ENCODE results near the gene MUC2. TPM values are rescaled to one million over a fixed set of nuclear protein-coding genes. Genes with fewer than 3 reads are reported as not detected.

The MUC2 gene
- polyA plus RNA-seq, result 100 to 1,000 TPM in 1 of 4 donors, 10 to 100 TPM in 1, 1 to 10 TPM in 2; 3.0 to 239 (median 30.8) TPM
- long read RNA-seq, donor 1, partial matches to known transcripts, result 206 of 240 reads
- long read RNA-seq, donor 1, other reads (novel, unspliced or antisense), result 34 of 240 reads
- long read RNA-seq, donor 2, result 0 reads
- long read RNA-seq, donor 3, partial matches to known transcripts, result 15 of 15 reads
- long read RNA-seq, donor 3, other reads (novel, unspliced or antisense), result 0 of 15 reads
- long read RNA-seq, donor 4, result 0 reads
- long read RNA-seq, donor 5, partial matches to known transcripts, result 5 of 5 reads
- long read RNA-seq, donor 5, other reads (novel, unspliced or antisense), result 0 of 5 reads
- long read RNA-seq, donor 6, partial matches to known transcripts, result 5 of 5 reads
- long read RNA-seq, donor 6, other reads (novel, unspliced or antisense), result 0 of 5 reads
- long read RNA-seq, donor 7, result 0 reads
- long read RNA-seq, donor 8, result 0 reads
- long read RNA-seq, donor 9, result 0 reads
- long read RNA-seq, donor 10, partial matches to known transcripts, result 43 of 43 reads
- long read RNA-seq, donor 10, other reads (novel, unspliced or antisense), result 0 of 43 reads

- FAIRE-seq (no peak), DNase-seq (peak; percentile 50 to 53)
- H3K27ac ChIP-seq (ENCODE audit: low read depth in 1 of 3, low read length in 2 of 3), result peak within 1 kb of the TSS in 1 of 3 donors; percentile 18
- H3K4me1 ChIP-seq (ENCODE audit: control insufficient read depth in 3 of 3, insufficient read depth in 2 of 3, low read depth in 1 of 3, low read length in 2 of 3), result peaks cover 0 to 21% (median 3%) of the 10 kb centered on the region in 3 donors
- H3K27me3 ChIP-seq (ENCODE audit: control insufficient read depth in 3 of 3, insufficient read depth in 3 of 3, low read length in 3 of 3), result no peaks in the 10 kb centered on the region
- H3K36me3 ChIP-seq (ENCODE audit: control insufficient read depth in 3 of 3, insufficient read depth in 2 of 3, low read depth in 1 of 3, low read length in 3 of 3), result peaks cover 0 to 4% (median 0%) of the 10 kb centered on the region in 3 donors
- 71 to 75% (median 71%) methylated on average over 27 to 32 of the region's 32 CpGs for WGBS, 3 donors
- H3K9me3 ChIP-seq (ENCODE audit: control insufficient read depth in 2 of 2, insufficient read depth in 1 of 2, low read depth in 1 of 2, low read length in 1 of 2), result no peaks in the 10 kb centered on the region
- H3K4me3 ChIP-seq (ENCODE audit: low read depth in 1 of 3, low read length in 3 of 3), result peak within 1 kb of the TSS in 2 of 3 donors; percentile 24 to 32
Measured at GRCh38 chr11:1074244-1075221, at the start of gene MUC2. TSS of gene MUC2 (plus strand) at chr11:1074874.

GRCh38 chr11:1025410-1026162 is 49.1 kb upstream of the MUC2 start:
- DNase-seq, result no peak

GRCh38 chr11:1026163-1026450 is 48.6 kb upstream of the MUC2 start:
- H3K4me1 ChIP-seq (ENCODE audit: control insufficient read depth in 3 of 3, insufficient read depth in 2 of 3, low read depth in 1 of 3, low read length in 2 of 3), result no peaks in the 10 kb centered on the region
- no peak for FAIRE-seq
- H3K27ac ChIP-seq (ENCODE audit: low read depth in 1 of 3, low read length in 2 of 3), result no peak overlapping the region
- peaks cover 0 to 7% (median 0%) of the 10 kb centered on the region in 3 donors for H3K36me3 ChIP-seq (ENCODE audit: control insufficient read depth in 3 of 3, insufficient read depth in 2 of 3, low read depth in 1 of 3, low read length in 3 of 3)
- 68 to 84% (median 83%) methylated on average over 9 to 14 of the region's 14 CpGs for WGBS, 3 donors
- no peaks in the 10 kb centered on the region for H3K27me3 ChIP-seq (ENCODE audit: control insufficient read depth in 3 of 3, insufficient read depth in 3 of 3, low read length in 3 of 3)
- DNase-seq, result no peak
- H3K4me3 ChIP-seq (ENCODE audit: low read depth in 1 of 3, low read length in 3 of 3), result no peak overlapping the region
- H3K9me3 ChIP-seq (ENCODE audit: control insufficient read depth in 2 of 2, insufficient read depth in 1 of 2, low read depth in 1 of 2, low read length in 1 of 2), result no peaks in the 10 kb centered on the region

More at GRCh38 chr11:1025410-1026162, 49.1 kb upstream of the MUC2 start:
- no peak for FAIRE-seq
- H3K27ac ChIP-seq (ENCODE audit: low read depth in 1 of 3, low read length in 2 of 3), result no peak overlapping the region
- no peak overlapping the region for H3K4me3 ChIP-seq (ENCODE audit: low read depth in 1 of 3, low read length in 3 of 3)
- H3K9me3 ChIP-seq (ENCODE audit: control insufficient read depth in 2 of 2, insufficient read depth in 1 of 2, low read depth in 1 of 2, low read length in 1 of 2), result no peaks in the 10 kb centered on the region
- H3K27me3 ChIP-seq (ENCODE audit: control insufficient read depth in 3 of 3, insufficient read depth in 3 of 3, low read length in 3 of 3), result no peaks in the 10 kb centered on the region
- 60 to 77% (median 67%) methylated on average over 34 to 35 of the region's 35 CpGs for WGBS, 3 donors
- peaks cover 0 to 9% (median 0%) of the 10 kb centered on the region in 3 donors for H3K36me3 ChIP-seq (ENCODE audit: control insufficient read depth in 3 of 3, insufficient read depth in 2 of 3, low read depth in 1 of 3, low read length in 3 of 3)
- H3K4me1 ChIP-seq (ENCODE audit: control insufficient read depth in 3 of 3, insufficient read depth in 2 of 3, low read depth in 1 of 3, low read length in 2 of 3), result no peaks in the 10 kb centered on the region

- no peak for DNase-seq
- Histone ChIP-seq H3K27me3 (ENCODE audit: control insufficient read depth in 3 of 3, insufficient read depth in 3 of 3, low read length in 3 of 3) (no peaks in the 10 kb centered on the region), H3K9me3 (ENCODE audit: control insufficient read depth in 2 of 2, insufficient read depth in 1 of 2, low read depth in 1 of 2, low read length in 1 of 2) (no peaks in the 10 kb centered on the region), H3K4me1 (ENCODE audit: control insufficient read depth in 3 of 3, insufficient read depth in 2 of 3, low read depth in 1 of 3, low read length in 2 of 3) (no peaks in the 10 kb centered on the region), H3K4me3 (ENCODE audit: low read depth in 1 of 3, low read length in 3 of 3) (no peak overlapping the region), H3K36me3 (ENCODE audit: control insufficient read depth in 3 of 3, insufficient read depth in 2 of 3, low read depth in 1 of 3, low read length in 3 of 3) (peaks cover 0 to 7% (median 0%) of the 10 kb centered on the region in 3 donors), H3K27ac (ENCODE audit: low read depth in 1 of 3, low read length in 2 of 3) (no peak overlapping the region)
- WGBS, 3 donors, result 82 to 88% (median 85%) methylated on average over 41 to 46 of the region's 46 CpGs
- FAIRE-seq, result no peak
Measured at GRCh38 chr11:1026641-1027482, 47.8 kb upstream of the MUC2 start.

GRCh38 chr11:1027483-1028290 is 47.0 kb upstream of the MUC2 start:
- no peak for DNase-seq
- Histone ChIP-seq H3K4me1 (ENCODE audit: control insufficient read depth in 3 of 3, insufficient read depth in 2 of 3, low read depth in 1 of 3, low read length in 2 of 3) (no peaks in the 10 kb centered on the region), H3K36me3 (ENCODE audit: control insufficient read depth in 3 of 3, insufficient read depth in 2 of 3, low read depth in 1 of 3, low read length in 3 of 3) (peaks cover 0 to 7% (median 0%) of the 10 kb centered on the region in 3 donors), H3K4me3 (ENCODE audit: low read depth in 1 of 3, low read length in 3 of 3) (no peak overlapping the region), H3K9me3 (ENCODE audit: control insufficient read depth in 2 of 2, insufficient read depth in 1 of 2, low read depth in 1 of 2, low read length in 1 of 2) (no peaks in the 10 kb centered on the region), H3K27me3 (ENCODE audit: control insufficient read depth in 3 of 3, insufficient read depth in 3 of 3, low read length in 3 of 3) (no peaks in the 10 kb centered on the region), H3K27ac (ENCODE audit: low read depth in 1 of 3, low read length in 2 of 3) (no peak overlapping the region)
- 72 to 80% (median 74%) methylated on average over 28 to 36 of the region's 36 CpGs for WGBS, 3 donors
- no peak for FAIRE-seq

GRCh38 chr11:1028291-1028540 is 46.5 kb upstream of the MUC2 start:
- no peak for FAIRE-seq
- no peaks in the 10 kb centered on the region for H3K27me3 ChIP-seq (ENCODE audit: control insufficient read depth in 3 of 3, insufficient read depth in 3 of 3, low read length in 3 of 3)

GRCh38 chr11:1028616-1029015 is 46.1 kb upstream of the MUC2 start:
- Histone ChIP-seq H3K27me3 (ENCODE audit: control insufficient read depth in 3 of 3, insufficient read depth in 3 of 3, low read length in 3 of 3) (no peaks in the 10 kb centered on the region), H3K4me1 (ENCODE audit: control insufficient read depth in 3 of 3, insufficient read depth in 2 of 3, low read depth in 1 of 3, low read length in 2 of 3) (no peaks in the 10 kb centered on the region), H3K36me3 (ENCODE audit: control insufficient read depth in 3 of 3, insufficient read depth in 2 of 3, low read depth in 1 of 3, low read length in 3 of 3) (peaks cover 0 to 7% (median 0%) of the 10 kb centered on the region in 3 donors), H3K9me3 (ENCODE audit: control insufficient read depth in 2 of 2, insufficient read depth in 1 of 2, low read depth in 1 of 2, low read length in 1 of 2) (no peaks in the 10 kb centered on the region), H3K4me3 (ENCODE audit: low read depth in 1 of 3, low read length in 3 of 3) (no peak overlapping the region), H3K27ac (ENCODE audit: low read depth in 1 of 3, low read length in 2 of 3) (no peak overlapping the region)
- 71 to 84% (median 78%) methylated on average over 12 to 14 of the region's 14 CpGs for WGBS, 3 donors
- DNase-seq, result no peak
- FAIRE-seq, result no peak

More at GRCh38 chr11:1028291-1028540, 46.5 kb upstream of the MUC2 start:
- H3K4me1 ChIP-seq (ENCODE audit: control insufficient read depth in 3 of 3, insufficient read depth in 2 of 3, low read depth in 1 of 3, low read length in 2 of 3), result no peaks in the 10 kb centered on the region
- H3K27ac ChIP-seq (ENCODE audit: low read depth in 1 of 3, low read length in 2 of 3), result no peak overlapping the region
- H3K9me3 ChIP-seq (ENCODE audit: control insufficient read depth in 2 of 2, insufficient read depth in 1 of 2, low read depth in 1 of 2, low read length in 1 of 2), result no peaks in the 10 kb centered on the region
- no peak overlapping the region for H3K4me3 ChIP-seq (ENCODE audit: low read depth in 1 of 3, low read length in 3 of 3)
- DNase-seq, result no peak
- WGBS, 3 donors, result 63 to 81% (median 72%) methylated on average over 17 of the region's 17 CpGs
- peaks cover 0 to 7% (median 0%) of the 10 kb centered on the region in 3 donors for H3K36me3 ChIP-seq (ENCODE audit: control insufficient read depth in 3 of 3, insufficient read depth in 2 of 3, low read depth in 1 of 3, low read length in 3 of 3)

Data from small intestine (tissue), 16 donors.